IPS DF 4.7 (cell line): Measurements from ENCODE around the gene RAB27A.
"Not testable (repeated sequence)": the region's sequence is repeated elsewhere in the genome, so short reads cannot be mapped to it uniquely, and the experiment has no call there.

Source experiments
- DNase-seq: peaks from one replicate; pipeline ENCODE4 v3.0.0-alpha.2; 2013; ENCODE audit warnings: low spot score; ENCODE audit errors: extremely low read depth

Gene RAB27A

GRCh38 chr15:55252201-55252600 is 37.4 kb downstream of the RAB27A start:
- not testable (repeated sequence) for DNase-seq

GRCh38 chr15:55250941-55251340 is 38.7 kb downstream of the RAB27A start:
- no peak for DNase-seq

GRCh38 chr15:55250392-55250791 is 39.2 kb downstream of the RAB27A start:
- DNase-seq, result no peak

DNA sequence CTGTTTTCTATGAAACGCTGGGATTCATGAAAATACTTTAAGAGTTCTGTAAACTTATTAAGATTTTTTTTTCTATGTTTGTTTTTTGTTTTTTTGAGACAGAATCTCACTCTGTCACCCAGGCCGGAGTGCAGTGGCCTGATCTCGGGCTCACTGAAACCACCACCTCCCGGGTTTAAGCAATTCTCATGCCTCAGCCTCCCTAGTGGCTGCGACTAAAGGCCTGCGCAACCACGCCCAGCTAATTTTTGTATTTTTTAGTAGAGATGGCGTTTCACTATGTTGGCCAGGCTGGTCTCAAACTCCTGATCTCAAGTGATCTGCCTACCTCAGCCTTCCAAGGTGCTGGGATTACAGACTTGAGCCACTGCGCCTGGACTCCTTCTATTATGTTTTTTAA is 39.7 kb downstream of the RAB27A start:
- not testable (repeated sequence) for DNase-seq

DNA sequence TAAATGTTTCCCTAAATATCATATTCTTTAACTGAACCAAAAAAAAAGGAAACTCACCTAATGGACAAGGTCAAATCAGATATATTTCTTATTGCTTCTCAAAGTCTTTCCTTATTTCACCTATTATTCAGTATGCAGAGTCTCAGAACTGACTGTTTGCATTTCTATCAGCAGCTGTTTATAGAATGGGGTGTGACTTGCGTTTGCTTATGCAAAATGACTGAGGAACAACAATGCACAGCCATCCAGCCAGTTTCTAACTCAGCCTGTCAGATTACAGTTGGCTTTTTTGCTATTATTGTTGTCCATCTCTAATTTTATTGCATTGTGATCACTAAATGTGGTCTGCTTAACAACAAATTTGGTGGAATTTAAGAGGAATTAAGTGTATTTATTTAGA is 40.7 kb downstream of the RAB27A start:
- no peak for DNase-seq

DNA sequence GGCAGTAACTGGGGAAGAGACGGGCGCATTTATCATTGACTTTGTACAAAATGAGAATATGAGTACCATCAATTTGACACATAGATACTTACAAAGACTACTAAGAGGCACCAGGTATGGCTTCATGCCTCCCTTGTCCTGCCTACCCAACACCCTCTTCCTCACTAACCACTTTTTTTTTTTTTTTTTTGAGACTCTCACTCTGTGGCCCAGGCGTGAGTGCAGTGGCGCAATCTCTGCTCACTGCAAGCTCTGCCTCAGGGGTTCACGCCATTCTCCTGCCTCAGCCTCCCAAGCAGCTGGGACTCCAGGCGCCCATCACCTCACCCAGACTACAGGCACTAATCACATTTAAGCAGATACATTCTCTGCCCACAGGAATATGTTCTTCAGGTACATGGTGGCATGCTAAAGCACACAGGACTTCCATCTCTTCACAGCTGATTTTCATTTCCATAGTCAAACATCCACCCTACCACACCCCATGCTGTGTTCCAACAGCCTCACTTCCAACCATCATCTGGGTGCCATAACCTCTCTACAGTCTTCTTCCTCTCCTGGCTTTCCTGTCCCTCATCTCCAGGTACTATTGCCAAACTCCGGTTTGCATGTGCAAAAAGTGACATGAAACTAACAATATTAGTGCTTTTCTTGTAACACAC is 41.7 kb downstream of the RAB27A start:
- no peak for DNase-seq

GRCh38 chr15:55247311-55247710 is 42.3 kb downstream of the RAB27A start:
- no peak for DNase-seq

GRCh38 chr15:55246567-55246966 is 43.0 kb downstream of the RAB27A start:
- no peak for DNase-seq

GRCh38 chr15:55245059-55245458 is 44.6 kb downstream of the RAB27A start:
- no peak for DNase-seq

DNA sequence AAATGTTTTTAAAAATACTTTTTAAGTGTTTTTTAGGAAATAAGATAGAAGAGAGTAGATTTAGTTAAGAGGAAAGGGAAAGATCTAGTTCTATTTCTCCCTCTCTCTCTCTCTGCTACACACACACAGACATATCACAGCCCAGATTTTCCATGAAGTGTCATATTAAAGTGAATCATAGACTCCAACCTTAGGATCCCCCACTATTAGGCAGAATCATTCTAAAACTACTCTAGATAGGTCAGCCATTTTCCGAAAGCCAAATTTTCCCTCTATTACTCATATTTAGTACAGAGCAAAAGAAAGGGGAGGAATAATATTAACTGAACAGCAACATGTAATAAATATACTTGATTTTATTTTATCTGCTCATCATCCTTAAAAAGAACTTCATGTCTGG is 47.7 kb downstream of the RAB27A start:
- no peak for DNase-seq

DNA sequence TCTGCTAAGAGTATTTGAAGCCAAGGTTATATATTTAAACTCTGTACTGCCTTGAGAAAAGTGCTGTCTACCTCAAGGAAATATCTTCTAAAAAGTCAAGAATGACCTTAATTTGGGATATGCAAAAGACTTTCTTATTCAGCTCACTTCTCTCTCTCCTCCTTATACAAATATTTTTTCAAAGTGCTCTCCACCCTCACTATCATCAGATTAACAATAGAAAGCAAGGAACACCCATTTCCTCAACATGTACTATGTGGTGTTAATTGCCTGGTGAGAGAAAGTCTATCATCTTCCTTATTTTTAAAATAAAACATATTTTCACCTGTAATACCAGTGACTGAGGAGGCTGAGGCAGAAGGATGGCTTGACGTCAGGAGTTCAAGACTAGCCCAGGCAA is 48.4 kb downstream of the RAB27A start:
- no peak for DNase-seq

- no peak for DNase-seq
These were observed 49.4 kb downstream of the RAB27A start for GRCh38 chr15:55240125-55240760.

DNA sequence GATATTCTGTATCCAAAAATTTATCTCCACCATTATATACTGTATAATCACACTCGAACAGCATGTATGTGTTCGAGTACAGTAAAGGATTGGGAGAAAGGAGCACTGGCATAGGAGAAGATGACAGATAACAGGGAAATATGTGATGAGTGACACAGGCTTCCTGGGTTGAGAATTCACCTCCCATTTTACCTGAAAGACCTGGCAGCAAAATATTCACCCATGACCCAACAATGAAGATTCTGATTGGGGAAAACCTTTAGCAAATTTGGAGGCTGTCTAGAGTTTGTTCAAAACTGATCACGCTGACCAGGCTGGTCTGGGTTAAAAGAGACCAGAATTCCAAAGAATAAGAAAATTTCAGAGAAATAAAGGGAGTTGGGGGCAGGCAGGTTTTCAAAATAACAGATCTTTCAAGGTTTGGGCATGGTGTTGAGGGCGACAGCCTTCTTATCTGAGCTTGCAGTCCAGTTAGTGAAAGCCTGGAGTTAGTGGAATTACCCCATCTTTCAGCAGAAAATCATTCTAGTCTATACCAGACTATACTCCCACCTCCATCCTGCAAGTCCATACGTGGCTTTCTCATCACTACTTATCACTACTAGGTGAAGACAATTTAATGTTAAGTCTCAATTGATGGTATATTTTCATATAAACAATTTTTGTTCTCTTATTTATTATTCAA is 50.0 kb downstream of the RAB27A start:
- no peak for DNase-seq

GRCh38 chr15:55238877-55239276 is 50.7 kb downstream of the RAB27A start:
- DNase-seq, result no peak

DNA sequence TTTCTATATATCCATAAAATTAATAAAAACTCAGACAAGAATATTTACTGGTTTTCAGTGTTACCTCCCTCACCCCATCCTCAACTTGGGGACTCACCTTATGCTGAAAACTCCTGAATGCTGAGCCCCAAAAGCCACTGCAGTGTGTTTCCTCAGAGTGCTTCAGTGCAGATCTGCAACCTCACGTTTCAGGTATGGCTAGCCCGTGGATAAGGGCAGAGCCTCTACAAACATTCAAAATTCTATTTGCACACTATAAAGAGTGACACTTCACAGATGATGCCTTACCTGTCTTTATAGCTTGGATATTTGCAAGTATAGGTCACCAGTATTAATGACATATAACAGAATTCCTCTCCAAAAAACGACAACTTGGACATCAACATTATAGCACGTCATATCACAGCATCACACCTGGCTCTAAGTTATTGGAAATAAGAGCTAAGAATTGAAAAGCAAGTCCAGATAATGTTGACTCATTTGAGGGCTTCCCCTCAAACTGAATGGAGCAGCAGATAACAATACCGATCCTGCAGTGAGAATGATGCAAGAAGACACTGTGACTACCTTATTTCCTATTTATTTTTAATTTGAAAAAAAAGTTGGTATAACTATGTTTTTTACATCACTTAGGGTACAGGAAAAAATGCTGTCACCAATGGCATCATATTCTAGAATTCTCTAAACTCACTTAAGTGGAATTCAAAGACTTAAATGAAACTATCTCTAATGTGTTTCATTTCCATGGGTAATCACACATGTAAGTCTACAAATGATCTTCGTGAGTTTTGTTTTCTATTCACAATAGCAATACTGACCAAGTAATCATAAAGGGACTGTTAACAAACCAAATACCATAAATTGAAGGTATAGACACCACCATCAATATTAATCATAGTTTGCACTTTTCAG is 52.1 kb downstream of the RAB27A start:
- no peak for DNase-seq

- no peak for DNase-seq
These were observed 54.0 kb downstream of the RAB27A start for GRCh38 chr15:55235546-55236036.

DNA sequence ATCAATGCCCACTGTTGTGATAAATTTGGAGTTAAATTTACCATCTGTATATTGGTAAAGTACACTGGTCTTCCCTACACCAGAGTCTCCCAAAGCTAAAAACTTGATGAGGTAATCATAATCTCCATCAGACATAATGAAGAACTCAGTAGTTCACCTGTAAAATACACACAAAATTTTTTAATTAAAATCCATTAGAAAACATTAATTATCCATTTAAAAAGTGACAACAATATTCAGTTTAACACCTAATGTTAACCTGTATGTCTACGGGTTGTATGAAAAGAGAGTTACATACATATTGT is 54.9 kb downstream of the RAB27A start:
- no peak for DNase-seq

DNA sequence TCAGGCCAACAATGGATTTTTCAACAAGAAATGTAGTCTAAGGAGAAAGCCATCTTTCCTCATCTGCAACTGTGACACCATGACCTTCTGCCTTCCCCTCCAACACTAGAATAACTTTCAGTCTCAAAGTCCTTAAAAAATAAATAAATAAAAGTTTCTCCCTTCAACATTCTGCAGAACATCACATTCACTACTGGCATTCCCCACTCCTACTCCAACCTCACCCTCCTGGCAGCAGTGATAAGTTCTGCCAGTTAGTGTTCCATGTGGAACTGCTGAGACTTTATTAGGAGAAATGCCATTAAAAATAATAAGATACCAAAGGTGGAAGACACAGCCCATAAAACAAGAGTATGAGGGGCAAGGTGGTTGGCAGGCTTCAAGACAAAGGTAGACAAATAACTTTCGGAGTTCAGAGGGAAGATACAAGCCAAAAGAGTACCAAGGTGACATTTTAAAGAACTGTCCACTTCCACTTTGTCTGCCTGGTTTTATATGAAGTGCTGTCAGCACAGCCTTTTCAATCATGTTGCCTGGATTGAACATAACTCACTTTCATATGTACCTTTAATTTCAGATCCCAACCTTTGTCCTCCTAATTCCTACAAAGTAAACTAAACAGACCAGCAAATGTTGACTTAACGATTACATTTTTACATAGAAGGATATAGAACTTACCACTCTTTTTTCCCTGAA is 55.4 kb downstream of the RAB27A start:
- DNase-seq, result no peak

DNA sequence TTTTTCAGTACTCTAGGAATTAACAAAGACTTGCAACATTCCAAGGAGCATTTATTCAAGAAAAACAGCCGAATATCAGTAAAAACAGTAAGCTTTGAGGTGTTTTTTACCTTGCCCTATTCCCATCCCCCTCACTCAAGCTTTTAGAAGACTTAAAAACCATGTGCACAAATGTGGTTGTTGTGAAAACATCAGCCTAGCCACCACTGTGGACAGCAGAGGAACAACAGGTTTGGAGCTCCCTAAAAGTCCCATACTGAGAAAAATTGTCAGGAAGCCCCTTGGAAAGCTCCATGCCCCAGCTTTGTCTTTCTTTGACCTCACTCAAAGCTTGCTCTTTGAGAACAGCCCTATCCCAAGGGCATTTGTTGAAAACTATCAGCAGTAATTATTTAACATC is 58.2 kb downstream of the RAB27A start:
- no peak for DNase-seq

DNA sequence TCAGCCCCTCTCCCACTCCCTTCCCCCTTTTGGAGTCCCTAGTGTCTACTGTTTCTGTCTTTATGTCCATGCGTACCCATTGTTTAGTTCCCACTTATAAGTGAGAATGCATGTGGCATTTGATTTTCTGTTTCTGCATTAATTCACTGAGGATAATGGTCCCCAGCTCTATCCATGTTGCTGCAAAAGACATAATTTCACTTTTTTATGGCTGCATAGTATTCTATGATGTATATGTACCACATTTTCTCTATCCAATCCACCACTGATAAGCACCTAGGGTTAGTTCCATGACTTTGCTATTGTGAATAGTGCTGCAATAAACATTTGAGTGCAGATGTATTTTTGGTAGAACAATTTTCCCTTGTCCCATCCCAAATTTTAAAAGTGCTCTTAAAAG is 58.7 kb downstream of the RAB27A start:
- DNase-seq, result no peak

GRCh38 chr15:55230051-55230670 is 59.5 kb downstream of the RAB27A start:
- DNase-seq, result no peak
